Psoas muscle (tissue), 8 donors: ENCODE results near the gene RHOXF2. TPM values are rescaled to one million over a fixed set of nuclear protein-coding genes. Genes with fewer than 3 reads are reported as not detected.
A peak's percentile ranks its signal among the peaks of the same experiment; 100 is the strongest.
"Not testable (repeated sequence)": the region's sequence is repeated elsewhere in the genome, so short reads cannot be mapped to it uniquely, and the experiment has no call there.

Experiments
- ATAC-seq, 4 donors: fragments of 200-7000 bp; cut with Tn5 transposase; one replicate each; pipeline ENCODE4 v1.9.1; 2020; ENCODE audit warnings: moderate library complexity in 3 of 4, mild to moderate bottlenecking in 2 of 4
- DNase-seq, 2 donors: peaks; one replicate each; pipeline ENCODE4 v3.0.0-alpha.2; 2020
- H3K27ac ChIP-seq: fragments of 200-600 bp; one replicate; pipeline ENCODE4 v1.8.0; 2022
- H3K27me3 ChIP-seq, 3 donors: fragments of 200-600 bp in 1 of 3; one replicate each; pipeline versions ENCODE4 v1.6.1 to v1.8.0; 2013 to 2022; ENCODE audit warnings: low read length in 2 of 3, mild to moderate bottlenecking in 2 of 3, moderate library complexity in 1 of 3; ENCODE audit not compliant: insufficient read depth in 3 of 3
- H3K36me3 ChIP-seq, 2 donors: fragments of 200-600 bp in 1 of 2; one replicate each; pipeline versions ENCODE4 v1.6.1 to v1.8.0; 2013 to 2022; ENCODE audit warnings: low read depth in 1 of 2, mild to moderate bottlenecking in 1 of 2, moderate library complexity in 1 of 2; ENCODE audit not compliant: insufficient read depth in 1 of 2
- H3K4me1 ChIP-seq: fragments of 200-600 bp; one replicate; pipeline ENCODE4 v1.8.0; 2022
- H3K4me3 ChIP-seq: fragments of 200-600 bp; one replicate; pipeline ENCODE4 v1.8.0; 2022; ENCODE audit warnings: mild to moderate bottlenecking
- H3K9me3 ChIP-seq: fragments of 200-600 bp; one replicate; pipeline ENCODE4 v1.8.0; 2022
- CTCF ChIP-seq: fragments of 200-600 bp; IDR thresholded peaks from one replicate; pipeline ENCODE4 v1.8.0; 2022; ENCODE audit warnings: antibody characterized with exemption
- WGBS, 3 donors: extraction: QIAGEN DNeasy Blood & Tissue Kit; methylation state at CpG; one replicate each; pipeline versions ENCODE4 v1.1.6 to v1.1.7; 2013; 5-methylcytosine and 5-hydroxymethylcytosine counted together
- intact Hi-C, 2 donors: fragments of 100-400 bp; cut with DNase I; formaldehyde crosslinking; loops; one replicate each; pipeline versions ENCODE4 v1.11.0 to v1.14.2; 2022
- polyA plus RNA-seq, 3 donors: library from polyadenylated mRNA; stranded (reverse); fragments of 200-250 nt; gene quantifications; one replicate each; pipeline ENCODE4 v1.2.3, GENCODE V29; 2013
- total RNA-seq, 4 donors: library from RNA; stranded (reverse); fragmentation: NEBNext Ultra II Directional in 2 of 4; extraction: Animal tissue kit (Norgen Biotek cat#: 25700) in 2 of 4; gene quantifications; one replicate each; pipeline versions ENCODE4 v1.2.1 to v1.2.4, GENCODE V29; 2021 to 2023
- donor health status: healthy with polysubstance abuse.
- donor health status: DM: no; HTN: no; CAD: no; lungs with moderate emphysema.
- donor health status: Bipolar disorder and iron deficiency.
- donor health status: healthy.
- donor health status: DM: yes; HTN: yes; CAD: no.
- donor health status: DM: no; HTN: no; CAD: no.
- donor health status: DM: no; HTN: no; CAD: no.
- donor health status: DM: yes; HTN: yes; CAD: no.

The RHOXF2 gene
- total and polyA plus RNA-seq, 7 donors, result not detected

GRCh38 chrX:120193254-120193653 lies 34.8 kb downstream of the RHOXF2 start:
- intact Hi-C loops, result not testable (repeated sequence)
- no CpG with 5 or more reads among the region's 6 CpGs for WGBS, 3 donors

DNA sequence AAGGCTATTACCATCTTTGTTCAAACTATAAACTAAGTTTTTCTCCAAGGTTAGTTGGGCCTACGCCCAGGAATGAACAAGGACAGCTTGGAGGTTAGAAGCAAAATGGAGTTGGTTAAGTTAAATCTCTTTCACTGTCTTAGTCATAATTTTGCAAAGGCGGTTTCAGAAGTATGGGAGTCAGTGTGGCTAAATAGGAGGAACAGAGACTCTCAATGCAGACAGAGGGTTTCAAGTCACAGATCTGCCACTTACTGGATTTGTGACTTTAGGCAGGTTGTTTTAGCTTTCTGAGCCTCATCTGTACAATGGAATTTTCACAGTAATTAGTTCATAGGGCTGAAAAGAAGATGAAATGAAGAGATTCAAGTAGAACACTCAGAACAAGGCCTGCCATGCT lies 35.3 kb downstream of the RHOXF2 start:
- not testable (repeated sequence) for H3K9me3 ChIP-seq
- no CpG with 5 or more reads among the region's 2 CpGs for WGBS, 3 donors

More at GRCh38 chrX:120193254-120193653, 34.8 kb downstream of the RHOXF2 start:
- not testable (repeated sequence) for H3K36me3 ChIP-seq, H3K27ac ChIP-seq, H3K4me3 ChIP-seq, H3K27me3 ChIP-seq, ATAC-seq, H3K9me3 ChIP-seq, H3K4me1 ChIP-seq, DNase-seq

DNA sequence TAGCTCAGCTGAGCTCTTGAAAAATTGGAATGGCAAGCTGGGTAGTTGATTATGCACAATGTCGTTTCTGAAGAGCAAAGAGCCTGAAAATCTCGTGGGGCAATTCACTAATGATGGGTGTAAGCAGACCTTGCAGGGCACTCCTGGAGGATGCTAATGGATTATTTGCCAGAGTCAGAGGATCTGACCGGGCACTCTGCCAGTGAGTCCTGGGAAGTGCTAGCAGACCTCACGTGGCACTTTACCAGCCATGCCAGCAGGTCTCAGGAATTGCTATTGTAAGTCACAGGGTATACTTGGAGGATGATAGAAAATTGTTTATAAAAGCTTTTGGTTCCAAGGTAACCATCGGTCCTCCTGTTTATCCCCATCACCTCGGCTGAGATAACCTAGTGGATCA lies 37.4 kb downstream of the RHOXF2 start:
- no CpG with 5 or more reads among the region's 6 CpGs for WGBS, 3 donors

More for the DNA sequence above, 35.3 kb downstream of the RHOXF2 start:
- intact Hi-C loops, H3K4me3 ChIP-seq, ATAC-seq, H3K4me1 ChIP-seq, H3K27ac ChIP-seq, H3K36me3 ChIP-seq, DNase-seq, H3K27me3 ChIP-seq: not testable (repeated sequence)

GRCh38 chrX:120196626-120197283 lies 38.3 kb downstream of the RHOXF2 start:
- H3K36me3 ChIP-seq, intact Hi-C loops, H3K4me1 ChIP-seq, H3K4me3 ChIP-seq, H3K27ac ChIP-seq, H3K27me3 ChIP-seq, DNase-seq, H3K9me3 ChIP-seq: not testable (repeated sequence)
- peak in 2 of 4 donors; percentile 48 to 51 for ATAC-seq
- WGBS, 3 donors, result no CpG with 5 or more reads among the region's 8 CpGs

More for the DNA sequence above, 37.4 kb downstream of the RHOXF2 start:
- H3K36me3 ChIP-seq, DNase-seq, ATAC-seq, H3K4me1 ChIP-seq, H3K4me3 ChIP-seq, H3K27ac ChIP-seq, H3K27me3 ChIP-seq, intact Hi-C loops, H3K9me3 ChIP-seq: not testable (repeated sequence)

- no peaks in the 10 kb centered on the region for H3K4me1 ChIP-seq
- TF ChIP-seq CTCF, result no peak
- no peak overlapping the region for H3K4me3 ChIP-seq
- no peaks in the 10 kb centered on the region for H3K27me3 ChIP-seq
- intact Hi-C loops, result no loop called here
- H3K9me3 ChIP-seq, result no peaks in the 10 kb centered on the region
- DNase-seq (no peak), ATAC-seq (no peak)
- H3K27ac ChIP-seq, result no peak overlapping the region
- WGBS, 3 donors, result 79 to 95% (median 91%) methylated on average over 10 to 11 of the region's 11 CpGs
- no peaks in the 10 kb centered on the region for H3K36me3 ChIP-seq
These were observed 42.4 kb downstream of the RHOXF2 start for GRCh38 chrX:120200851-120201250.

- WGBS, 3 donors, result 41 to 49% (median 42%) methylated on average over 9 to 12 of the region's 12 CpGs
- Histone ChIP-seq H3K27ac (no peak overlapping the region), H3K27me3 (no peaks in the 10 kb centered on the region), H3K9me3 (no peaks in the 10 kb centered on the region), H3K4me3 (no peak overlapping the region), H3K36me3 (no peaks in the 10 kb centered on the region), H3K4me1 (no peaks in the 10 kb centered on the region)
- TF ChIP-seq CTCF, result no peak
- ATAC-seq (no peak), DNase-seq (no peak)
- intact Hi-C loops, result no loop called here
These were observed 47.7 kb downstream of the RHOXF2 start for GRCh38 chrX:120205816-120206753.
